Osteoblast (primary cell): ENCODE data around the gene SAAL1. TPM values are rescaled to one million over a fixed set of nuclear protein-coding genes. Genes with fewer than 3 reads are reported as not detected.

Experiments
- DNase-seq: peaks from one replicate; pipeline ENCODE4 v3.0.0; 2011; ENCODE audit warnings: low spot score, mixed read lengths; ENCODE audit not compliant: insufficient read length; ENCODE audit errors: missing footprints
- H2AFZ ChIP-seq: 2 replicates; pipeline ENCODE4 v1.6.0; 2011; ENCODE audit warnings: mild to moderate bottlenecking, low read length
- H3K27ac ChIP-seq: 2 replicates; pipeline ENCODE4 v1.5.1; 2011; ENCODE audit warnings: mild to moderate bottlenecking, low read depth, low read length, moderate library complexity
- H3K27me3 ChIP-seq: 2 replicates; pipeline ENCODE4 v1.6.0; 2012; ENCODE audit warnings: mild to moderate bottlenecking, control low read depth, inconsistent platforms, low read length, moderate library complexity; ENCODE audit not compliant: insufficient read depth
- H3K36me3 ChIP-seq: 2 replicates; pipeline ENCODE4 v1.5.1; 2011; ENCODE audit warnings: mild to moderate bottlenecking, low read length, control low read depth, moderate library complexity; ENCODE audit not compliant: insufficient read depth
- H3K4me1 ChIP-seq: 2 replicates; pipeline ENCODE4 v1.5.1; 2011; ENCODE audit warnings: mild to moderate bottlenecking, low read length, control low read depth, moderate library complexity; ENCODE audit not compliant: insufficient read depth
- H3K4me2 ChIP-seq: 2 replicates; pipeline ENCODE4 v1.6.0; 2011; ENCODE audit warnings: mild to moderate bottlenecking, low read length; ENCODE audit not compliant: insufficient read depth
- H3K4me3 ChIP-seq: fragments of 200-600 bp; sonication (generic); 3 replicates; pipeline ENCODE4 v1.5.1; 2012; ENCODE audit warnings: mild to moderate bottlenecking, low read length, inconsistent platforms; ENCODE audit not compliant: insufficient read depth
- H3K79me2 ChIP-seq: 2 replicates; pipeline ENCODE4 v1.6.0; 2012; ENCODE audit warnings: mild to moderate bottlenecking, low read length, control low read depth, inconsistent platforms; ENCODE audit not compliant: insufficient read depth
- H3K9me3 ChIP-seq: 2 replicates; pipeline ENCODE4 v1.5.1; 2011; ENCODE audit warnings: low read depth, low read length, control low read depth
- H4K20me1 ChIP-seq: 2 replicates; pipeline ENCODE4 v1.6.0; 2012; ENCODE audit warnings: mild to moderate bottlenecking, low read length, control low read depth; ENCODE audit not compliant: insufficient read depth
- CTCF ChIP-seq: IDR thresholded peaks from 2 replicates; pipeline ENCODE4 v1.5.1; 2011; ENCODE audit warnings: mild to moderate bottlenecking, low read depth, low read length, moderate library complexity; ENCODE audit errors: extremely low read depth
- small RNA-seq: library from RNA; depleted of rRNA; stranded (forward); fragments of <200 nt; gene quantifications from one replicate; pipeline ENCODE3, GENCODE V24; 2012
- total RNA-seq: library from RNA; depleted of rRNA; stranded (reverse); fragments of >200 nt; gene quantifications from 2 replicates; pipeline ENCODE4 v1.2.3, GENCODE V29; 2012

The SAAL1 gene
- total RNA-seq, 1 donor = 15.6 TPM

GRCh38 chr11:18036456-18036855 is 69.4 kb downstream of the SAAL1 start:
- no peak overlapping the region for H3K4me3 ChIP-seq
- H2AFZ ChIP-seq = no peak overlapping the region
- H3K4me2 ChIP-seq = no peak overlapping the region
- no peaks in the 10 kb centered on the region for H3K9me3 ChIP-seq
- no peaks in the 10 kb centered on the region for H3K79me2 ChIP-seq
- H3K27me3 ChIP-seq = peaks cover 2% of the 10 kb centered on the region
- no peaks in the 10 kb centered on the region for H3K36me3 ChIP-seq
- H3K4me1 ChIP-seq = no peaks in the 10 kb centered on the region
- no peaks in the 10 kb centered on the region for H4K20me1 ChIP-seq
- no peak for TF ChIP-seq CTCF
- no peak for DNase-seq
- H3K27ac ChIP-seq = no peak overlapping the region

Small RNA genes within 50 kb of the gene (small RNA-seq; reads per million reads assigned to genes)
- gene HIGD1AP5 = not detected

Other genes with a start within 250 kb of the SAAL1 start
- 26.8 and 29.7 TPM in 2 replicates for gene SERGEF, start 93.0 kb downstream of the SAAL1 start, total RNA-seq
- gene TPH1, start 59.8 kb downstream of the SAAL1 start, total RNA-seq = under 0.01 and 0.29 TPM in 2 replicates
- gene MRGPRX3, start 26.5 kb upstream of the SAAL1 start, total RNA-seq = not detected in 2 replicates
- not detected in 2 replicates for gene MRGPRX4, start 66.8 kb upstream of the SAAL1 start, total RNA-seq
- gene SAA4, start 130.7 kb upstream of the SAAL1 start, total RNA-seq = not detected in 2 replicates
- gene SAA2, start 142.6 kb upstream of the SAAL1 start, total RNA-seq = under 0.01 TPM in 1 of 2 replicates, not detected in the other
- gene SAA1, start 160.2 kb upstream of the SAAL1 start, total RNA-seq = not detected in 2 replicates
- gene HPS5, start 216.1 kb upstream of the SAAL1 start, total RNA-seq = 39.8 and 53.9 TPM in 2 replicates
- 123 and 134 TPM in 2 replicates for gene GTF2H1, start 216.5 kb upstream of the SAAL1 start, total RNA-seq